ENCODE data around the gene ELMO3. TPM values are rescaled to one million over a fixed set of nuclear protein-coding genes. Genes with fewer than 3 reads are reported as not detected.

The ELMO3 gene
- total RNA-seq, 1 experiment from 2014 or later, result 45.8 TPM

GRCh38 chr16:67183627-67184452 is 15.1 kb upstream of the ELMO3 start, which contains the start of gene MATCAP1:
TSS of gene MATCAP1 (minus strand) at chr16:67183963. CDS start at chr16:67180610, 3,353 bp downstream.
- Histone ChIP-seq H3K27ac (ENCODE audit: low read depth, low read length) (peak within 1 kb of the TSS; percentile 95), H3K79me2 (ENCODE audit: insufficient read depth, low read length) (peaks cover 11% of the 10 kb centered on the region), H3K4me1 (ENCODE audit: control insufficient read depth in 1 of 2, insufficient read depth in 2 of 2, low read length in 2 of 2) (peaks cover 19 to 53% of the 10 kb centered on the region in 2 experiments), H3K27me3 (ENCODE audit: insufficient read depth, low read length) (no peaks in the 10 kb centered on the region), H4K20me1 (ENCODE audit: insufficient read depth) (no peaks in the 10 kb centered on the region), H3K36me3 (ENCODE audit: control insufficient read depth in 1 of 2, insufficient read depth in 2 of 2, low read length in 2 of 2) (no peaks in the 10 kb centered on the region), H2AFZ (ENCODE audit: low read depth, low read length, poor library complexity, severe bottlenecking) (no peak within 1 kb of the TSS), H3K4me3 (replicated peaks in 1 of 2; ENCODE audit: low read depth in 1 of 2, low read length in 2 of 2) (peak within 1 kb of the TSS; percentile 68 to 71), H3K9ac (ENCODE audit: low read length) (peak within 1 kb of the TSS; percentile 79), H3K9me2 (ENCODE audit: insufficient read depth) (no peaks in the 10 kb centered on the region), H3K4me2 (ENCODE audit: low read length) (peak within 1 kb of the TSS; percentile 82), H3K9me3 (ENCODE audit: control insufficient read depth in 1 of 2, insufficient read depth in 1 of 2, low read depth in 1 of 2, low read length in 2 of 2) (no peaks in the 10 kb centered on the region)
- RAD21 ChIA-PET (ENCODE audit: low non-redundant PET in 1 of 2, low total read pairs in 2 of 2, uncharacterized antibody in 2 of 2, unreplicated experiment in 2 of 2), result no interaction called here
- intact Hi-C loops (cut with micrococcal nuclease), result no loop called here
- CTCF ChIA-PET, result no interaction called here
- peak; percentile 24 for TF ChIP-seq TCF7L2 (IDR thresholded peaks at IDR 0.05; ENCODE audit: borderline replicate concordance, extremely low read depth, insufficient read depth, insufficient read length)
- TF ChIP-seq POLR2AphosphoS5 (IDR thresholded peaks at IDR 0.05; ENCODE audit: low read depth, low read length), result peak; percentile 76
- TF ChIP-seq ZFX (IDR thresholded peaks at IDR 0.05), result no peak
- POLR2A ChIA-PET, result interaction anchor here (0.6 to 1.5 kb wide), 3 partner anchors 10 to 43 kb away, joined by 3 to 4 read pairs (median 3); partner anchors contain the start of gene TMEM208
- ATAC-seq, result peak; percentile 92
- BruUV-seq (replicated peaks), result no TSS peak
- DNase-seq (ENCODE audit: low read depth, low spot score), result peak; percentile 96

GRCh38 chr16:67184453-67184994 is 14.4 kb upstream of the ELMO3 start:
- POLR2A ChIA-PET, result interaction anchor here (1.5 kb wide), 1 partner anchor 42 kb away, joined by 3 read pairs; the partner anchor contains the start of gene TMEM208
- Histone ChIP-seq H3K9me2 (ENCODE audit: insufficient read depth) (no peaks in the 10 kb centered on the region), H3K36me3 (ENCODE audit: control insufficient read depth in 1 of 2, insufficient read depth in 2 of 2, low read length in 2 of 2) (no peaks in the 10 kb centered on the region), H3K4me2 (ENCODE audit: low read length) (peak overlapping the region; percentile 82), H3K9me3 (ENCODE audit: control insufficient read depth in 1 of 2, insufficient read depth in 1 of 2, low read depth in 1 of 2, low read length in 2 of 2) (no peaks in the 10 kb centered on the region), H4K20me1 (ENCODE audit: insufficient read depth) (no peaks in the 10 kb centered on the region), H3K79me2 (ENCODE audit: insufficient read depth, low read length) (peaks cover 11% of the 10 kb centered on the region), H3K4me1 (ENCODE audit: control insufficient read depth in 1 of 2, insufficient read depth in 2 of 2, low read length in 2 of 2) (peaks cover 13 to 46% of the 10 kb centered on the region in 2 experiments; a peak in 3 of 4 replicates), H2AFZ (ENCODE audit: low read depth, low read length, poor library complexity, severe bottlenecking) (no peak overlapping the region), H3K27ac (ENCODE audit: low read depth, low read length) (peak overlapping the region; percentile 95), H3K9ac (ENCODE audit: low read length) (peak overlapping the region; percentile 79; the same call in 1 of the 2 replicates), H3K27me3 (ENCODE audit: insufficient read depth, low read length) (no peaks in the 10 kb centered on the region), H3K4me3 (replicated peaks in 1 of 2; ENCODE audit: low read depth in 1 of 2, low read length in 2 of 2) (peak overlapping the region; percentile 68 to 71; a peak in 2 of 4 replicates)
- no TSS peak for BruUV-seq (replicated peaks)
- CTCF ChIA-PET, result interaction anchor here (0.9 to 1.5 kb wide), 11 partner anchors 14 to 289 kb away, joined by 3 to 12 read pairs (median 5); partner anchors contain the start of genes ELMO3 and NOL3
- RAD21 ChIA-PET (ENCODE audit: low non-redundant PET in 1 of 2, low total read pairs in 2 of 2, uncharacterized antibody in 2 of 2, unreplicated experiment in 2 of 2), result interaction anchor here in 1 of 2 experiments (1.2 kb wide), 2 partner anchors 155 to 166 kb away, joined by 3 to 16 read pairs; no protein-coding TSS in a partner anchor
- ATAC-seq (no peak), DNase-seq (ENCODE audit: low read depth, low spot score) (no peak)
- TF ChIP-seq ELF1 (IDR thresholded peaks at IDR 0.05; ENCODE audit: borderline replicate concordance, low read depth), result no peak
- TF ChIP-seq FOSL1 (IDR thresholded peaks at IDR 0.05; ENCODE audit: low read depth), result no peak
- no peak for TF ChIP-seq JUND (IDR thresholded peaks at IDR 0.05)
- TF ChIP-seq SRF (IDR thresholded peaks at IDR 0.05; ENCODE audit: low read depth), result no peak
- intact Hi-C loops (cut with micrococcal nuclease), result no loop called here

All from HCT116 (cell line).